ENCODE measurements around the gene ELP1. TPM values are rescaled to one million over a fixed set of nuclear protein-coding genes. Genes with fewer than 3 reads are reported as not detected.
A peak's percentile ranks its signal among the peaks of the same experiment; 100 is the strongest.
"Not testable (repeated sequence)": the region's sequence is repeated elsewhere in the genome, so short reads cannot be mapped to it uniquely, and the experiment has no call there.

ELP1 gene
- total and polyA plus RNA-seq, 3 experiments from 2014 or later = 20.2 to 38.7 (median 36.2) TPM

GRCh38 chr9:108844856-108845255 lies 89.1 kb downstream of the ELP1 start:
- POLR2A ChIA-PET = no interaction called here
- no peaks in the 10 kb centered on the region for H3K27me3 ChIP-seq (ENCODE audit: insufficient read depth, low read length, poor library complexity, severe bottlenecking)
- H3K27ac ChIP-seq (ENCODE audit: low read depth, low read length) = no peak overlapping the region
- no peaks in the 10 kb centered on the region for H3K4me1 ChIP-seq (ENCODE audit: insufficient read depth, low read length)
- no peaks in the 10 kb centered on the region for H3K9me3 ChIP-seq (ENCODE audit: low read length)
- no peaks in the 10 kb centered on the region for H3K36me3 ChIP-seq (ENCODE audit: insufficient read depth, low read length)
- no peak for DNase-seq
- H3K27me3 Mint-ChIP-seq = peaks cover 1 to 5% of the 10 kb centered on the region in 2 donors
- peaks cover 6 to 14% (median 9%) of the 10 kb centered on the region in 3 donors for H3K4me1 Mint-ChIP-seq
- H3K4me3 Mint-ChIP-seq = no peak overlapping the region
- peaks cover 0 to 1% (median 0%) of the 10 kb centered on the region in 3 donors for H3K36me3 Mint-ChIP-seq
- CTCF ChIA-PET = no interaction called here
- no peak overlapping the region for H3K4me3 ChIP-seq (ENCODE audit: low read length)
- H3K9me3 Mint-ChIP-seq = no peaks in the 10 kb centered on the region
- no peak overlapping the region for H3K27ac Mint-ChIP-seq

GRCh38 chr9:108844391-108844790 lies 89.5 kb downstream of the ELP1 start:
- no peaks in the 10 kb centered on the region for H3K27me3 ChIP-seq (ENCODE audit: insufficient read depth, low read length, poor library complexity, severe bottlenecking)
- ChIA-PET CTCF (no interaction called here), POLR2A (interaction anchor here (0.6 kb wide), 1 partner anchor 9 kb away, joined by 3 read pairs; no protein-coding TSS in a partner anchor)
- no peaks in the 10 kb centered on the region for H3K9me3 Mint-ChIP-seq
- peaks cover 6 to 14% (median 9%) of the 10 kb centered on the region in 3 donors for H3K4me1 Mint-ChIP-seq
- no peak overlapping the region for H3K4me3 Mint-ChIP-seq
- DNase-seq = no peak
- no peaks in the 10 kb centered on the region for H3K4me1 ChIP-seq (ENCODE audit: insufficient read depth, low read length)
- no peak overlapping the region for H3K4me3 ChIP-seq (ENCODE audit: low read length)
- H3K27me3 Mint-ChIP-seq = peaks cover under 1 to 1% of the 10 kb centered on the region in 2 donors
- H3K27ac ChIP-seq (ENCODE audit: low read depth, low read length) = no peak overlapping the region
- peaks cover 0 to 1% (median 0%) of the 10 kb centered on the region in 3 donors for H3K36me3 Mint-ChIP-seq
- H3K27ac Mint-ChIP-seq = peak overlapping the region in 1 of 8 donors; percentile 35
- H3K36me3 ChIP-seq (ENCODE audit: insufficient read depth, low read length) = no peaks in the 10 kb centered on the region
- H3K9me3 ChIP-seq (ENCODE audit: low read length) = no peaks in the 10 kb centered on the region

GRCh38 chr9:108842610-108843295 lies 91.2 kb downstream of the ELP1 start:
- Histone ChIP-seq H3K4me3 (ENCODE audit: low read length) (no peak overlapping the region), H3K27me3 (ENCODE audit: insufficient read depth, low read length, poor library complexity, severe bottlenecking) (no peaks in the 10 kb centered on the region), H3K27ac (ENCODE audit: low read depth, low read length) (no peak overlapping the region), H3K36me3 (ENCODE audit: insufficient read depth, low read length) (no peaks in the 10 kb centered on the region), H3K9me3 (ENCODE audit: low read length) (no peaks in the 10 kb centered on the region), H3K4me1 (ENCODE audit: insufficient read depth, low read length) (no peaks in the 10 kb centered on the region)
- Mint-ChIP-seq H3K4me3 (peak overlapping the region in 5 of 7 donors; percentile 10 to 62 (median 41)), H3K27ac (peak overlapping the region in 1 of 8 donors; percentile 71), H3K4me1 (peaks cover 6 to 14% (median 9%) of the 10 kb centered on the region in 3 donors), H3K27me3 (peaks cover 0 to 4% of the 10 kb centered on the region in 2 donors), H3K9me3 (no peaks in the 10 kb centered on the region), H3K36me3 (no peaks in the 10 kb centered on the region)
- no peak for DNase-seq
- ChIA-PET CTCF (no interaction called here), POLR2A (no interaction called here)

GRCh38 chr9:108839561-108839960 lies 94.4 kb downstream of the ELP1 start:
- H3K27me3 ChIP-seq (ENCODE audit: insufficient read depth, low read length, poor library complexity, severe bottlenecking); H3K36me3 Mint-ChIP-seq; H3K27ac ChIP-seq (ENCODE audit: low read depth, low read length); H3K27me3 Mint-ChIP-seq; H3K36me3 ChIP-seq (ENCODE audit: insufficient read depth, low read length); CTCF ChIA-PET; H3K4me3 ChIP-seq (ENCODE audit: low read length); H3K9me3 Mint-ChIP-seq; DNase-seq; H3K4me1 ChIP-seq (ENCODE audit: insufficient read depth, low read length); POLR2A ChIA-PET; H3K4me3 Mint-ChIP-seq; H3K27ac Mint-ChIP-seq; H3K9me3 ChIP-seq (ENCODE audit: low read length): not testable (repeated sequence)
- peaks cover 6 to 14% (median 9%) of the 10 kb centered on the region in 3 donors for H3K4me1 Mint-ChIP-seq

GRCh38 chr9:108838017-108838416 lies 95.9 kb downstream of the ELP1 start:
- H3K9me3 ChIP-seq (ENCODE audit: low read length) = no peaks in the 10 kb centered on the region
- no peaks in the 10 kb centered on the region for H3K9me3 Mint-ChIP-seq
- no peaks in the 10 kb centered on the region for H3K27me3 ChIP-seq (ENCODE audit: insufficient read depth, low read length, poor library complexity, severe bottlenecking)
- ChIA-PET CTCF (no interaction called here), POLR2A (no interaction called here)
- no peak overlapping the region for H3K27ac ChIP-seq (ENCODE audit: low read depth, low read length)
- no peaks in the 10 kb centered on the region for H3K36me3 Mint-ChIP-seq
- H3K4me3 ChIP-seq (ENCODE audit: low read length) = no peak overlapping the region
- H3K4me3 Mint-ChIP-seq = no peak overlapping the region
- peaks cover 5 to 8% (median 8%) of the 10 kb centered on the region in 3 donors for H3K4me1 Mint-ChIP-seq
- H3K27me3 Mint-ChIP-seq = peaks cover 3% of the 10 kb centered on the region in 2 donors
- H3K27ac Mint-ChIP-seq = no peak overlapping the region
- no peaks in the 10 kb centered on the region for H3K4me1 ChIP-seq (ENCODE audit: insufficient read depth, low read length)
- DNase-seq = no peak
- H3K36me3 ChIP-seq (ENCODE audit: insufficient read depth, low read length) = no peaks in the 10 kb centered on the region

GRCh38 chr9:108837530-108837929 lies 96.4 kb downstream of the ELP1 start:
- no peak for DNase-seq
- Histone ChIP-seq H3K4me1 (ENCODE audit: insufficient read depth, low read length) (no peaks in the 10 kb centered on the region), H3K4me3 (ENCODE audit: low read length) (no peak overlapping the region), H3K36me3 (ENCODE audit: insufficient read depth, low read length) (no peaks in the 10 kb centered on the region), H3K9me3 (ENCODE audit: low read length) (no peaks in the 10 kb centered on the region), H3K27me3 (ENCODE audit: insufficient read depth, low read length, poor library complexity, severe bottlenecking) (no peaks in the 10 kb centered on the region), H3K27ac (ENCODE audit: low read depth, low read length) (no peak overlapping the region)
- Mint-ChIP-seq H3K27ac (no peak overlapping the region), H3K4me3 (no peak overlapping the region), H3K27me3 (peaks cover 3 to 6% of the 10 kb centered on the region in 2 donors), H3K4me1 (peaks cover 2 to 3% (median 3%) of the 10 kb centered on the region in 3 donors), H3K9me3 (no peaks in the 10 kb centered on the region), H3K36me3 (no peaks in the 10 kb centered on the region)
- ChIA-PET POLR2A (no interaction called here), CTCF (no interaction called here)

GRCh38 chr9:108836781-108837180 lies 97.1 kb downstream of the ELP1 start:
- H3K4me1 ChIP-seq (ENCODE audit: insufficient read depth, low read length) = no peaks in the 10 kb centered on the region
- ChIA-PET CTCF (no interaction called here), POLR2A (no interaction called here)
- H3K36me3 ChIP-seq (ENCODE audit: insufficient read depth, low read length) = no peaks in the 10 kb centered on the region
- no peak overlapping the region for H3K27ac Mint-ChIP-seq
- no peaks in the 10 kb centered on the region for H3K27me3 ChIP-seq (ENCODE audit: insufficient read depth, low read length, poor library complexity, severe bottlenecking)
- H3K27me3 Mint-ChIP-seq = peaks cover 3 to 6% of the 10 kb centered on the region in 2 donors
- H3K9me3 Mint-ChIP-seq = no peaks in the 10 kb centered on the region
- no peaks in the 10 kb centered on the region for H3K9me3 ChIP-seq (ENCODE audit: low read length)
- H3K36me3 Mint-ChIP-seq = no peaks in the 10 kb centered on the region
- H3K4me3 Mint-ChIP-seq = no peak overlapping the region
- no peak overlapping the region for H3K4me3 ChIP-seq (ENCODE audit: low read length)
- H3K27ac ChIP-seq (ENCODE audit: low read depth, low read length) = no peak overlapping the region
- no peaks in the 10 kb centered on the region for H3K4me1 Mint-ChIP-seq
- DNase-seq = no peak

GRCh38 chr9:108836319-108836718 lies 97.6 kb downstream of the ELP1 start:
- H3K4me1 Mint-ChIP-seq = no peaks in the 10 kb centered on the region
- H3K9me3 Mint-ChIP-seq = no peaks in the 10 kb centered on the region
- H3K4me3 Mint-ChIP-seq = no peak overlapping the region
- ChIA-PET POLR2A (no interaction called here), CTCF (no interaction called here)
- Histone ChIP-seq H3K27ac (ENCODE audit: low read depth, low read length) (no peak overlapping the region), H3K27me3 (ENCODE audit: insufficient read depth, low read length, poor library complexity, severe bottlenecking) (no peaks in the 10 kb centered on the region), H3K9me3 (ENCODE audit: low read length) (no peaks in the 10 kb centered on the region), H3K4me3 (ENCODE audit: low read length) (no peak overlapping the region), H3K36me3 (ENCODE audit: insufficient read depth, low read length) (no peaks in the 10 kb centered on the region), H3K4me1 (ENCODE audit: insufficient read depth, low read length) (no peaks in the 10 kb centered on the region)
- H3K27ac Mint-ChIP-seq = no peak overlapping the region
- peaks cover 3 to 6% of the 10 kb centered on the region in 2 donors for H3K27me3 Mint-ChIP-seq
- DNase-seq = no peak
- H3K36me3 Mint-ChIP-seq = no peaks in the 10 kb centered on the region
